GM12878 (cell line): Measurements from ENCODE around the gene CHKA. TPM values are rescaled to one million over a fixed set of nuclear protein-coding genes. Genes with fewer than 3 reads are reported as not detected.

Source experiments
- ATAC-seq: fragments of 200-7000 bp; cut with Tn5 transposase; 3 replicates; pipeline ENCODE4 v1.9.1; 2020; ENCODE audit warnings: mild to moderate bottlenecking, moderate library complexity
- BruUV-seq: library from RNA; stranded (reverse); fragments of 400-500 nt; replicated peaks from 2 replicates; lab custom pipeline; 2021; lab: Mats Ljungman, UMichigan
- CTCF ChIA-PET: fragments of 300-600 bp; sonication (Branson Sonifier 250); formaldehyde crosslinking; extraction: SDS; loops from one replicate; lab custom pipeline; 2021; ENCODE audit warnings: inconsistent platforms; lab: Yijun Ruan, JAX
- POLR2A ChIA-PET: fragments of 350-600 bp; formaldehyde crosslinking; extraction: SDS; loops from one replicate; lab custom pipeline; 2021; ENCODE audit warnings: inconsistent platforms; lab: Charles Lee
- RAD21 ChIA-PET: fragments of 300-600 bp; sonication (Branson Sonifier 250); formaldehyde crosslinking; loops from one replicate; lab custom pipeline; 2023; ENCODE audit warnings: antibody characterized with exemption; ENCODE audit not compliant: unreplicated experiment; lab: Charles Lee
- SMC1A ChIA-PET: fragments of 300-600 bp; sonication (Branson Sonifier 250); formaldehyde crosslinking; loops from one replicate; lab custom pipeline; 2023; ENCODE audit not compliant: unreplicated experiment, uncharacterized antibody; lab: Charles Lee
- DNase-seq: peaks from one replicate; pipeline ENCODE4 v3.0.0-alpha.2; 2011; ENCODE audit warnings: low read depth, low spot score
- FAIRE-seq: peaks from 3 replicates; lab custom pipeline; 2011; peaks lifted over from hg19 to GRCh38; lab: Jason Lieb, UNC
- H2AFZ ChIP-seq: 2 replicates; pipeline ENCODE4 v1.6.0; 2011; ENCODE audit warnings: low read depth, low read length, control low read depth; ENCODE audit not compliant: control insufficient read depth
- H3K27ac ChIP-seq: 2 replicates; pipeline ENCODE4 v1.5.1; 2011; ENCODE audit warnings: control low read depth; ENCODE audit not compliant: control insufficient read depth, insufficient read depth
- H3K27me3 ChIP-seq, 2 experiments: replicated peaks in 1 of 2; 2 replicates each; pipeline versions ENCODE4 v1.6.0 to v1.6.1; 2011; ENCODE audit warnings: low read length in 1 of 2; ENCODE audit not compliant: control insufficient read depth in 2 of 2, insufficient read depth in 2 of 2
- H3K36me3 ChIP-seq, 2 experiments: 2 replicates each; pipeline ENCODE4 v1.5.1; 2011; ENCODE audit warnings: low read length in 1 of 2; ENCODE audit not compliant: control insufficient read depth in 2 of 2, insufficient read depth in 2 of 2
- H3K4me1 ChIP-seq: 2 replicates; pipeline ENCODE4 v1.6.1; 2011; ENCODE audit warnings: mild to moderate bottlenecking, low read length, moderate library complexity, mixed read lengths; ENCODE audit not compliant: control insufficient read depth, insufficient read depth
- H3K4me2 ChIP-seq: 2 replicates; pipeline ENCODE4 v1.6.0; 2011; ENCODE audit warnings: control low read depth; ENCODE audit not compliant: control insufficient read depth, insufficient read depth
- H3K4me3 ChIP-seq: fragments of 200-600 bp; sonication (generic); 2 replicates; pipeline ENCODE4 v1.5.1; 2016
- H3K79me2 ChIP-seq: 2 replicates; pipeline ENCODE4 v1.6.0; 2011; ENCODE audit warnings: low read length; ENCODE audit not compliant: control insufficient read depth, insufficient read depth
- H3K9ac ChIP-seq: 2 replicates; pipeline ENCODE4 v1.8.0; 2011; ENCODE audit warnings: low read length, control low read depth, mixed read lengths; ENCODE audit not compliant: control insufficient read depth, insufficient read depth
- H3K9me3 ChIP-seq: replicated peaks from 3 replicates; pipeline ENCODE4 v1.5.1; 2011; ENCODE audit warnings: mild to moderate bottlenecking, low read length; ENCODE audit not compliant: control insufficient read depth, insufficient read depth
- H4K20me1 ChIP-seq: 2 replicates; pipeline ENCODE4 v1.6.0; 2011; ENCODE audit not compliant: control insufficient read depth, insufficient read depth
- BCL11A ChIP-seq: IDR thresholded peaks from 2 replicates; pipeline ENCODE4 v1.6.1; 2011; ENCODE audit warnings: low read depth, low read length
- BMI1 ChIP-seq: fragments of 450-650 bp; IDR thresholded peaks from 2 replicates; pipeline ENCODE4 v1.6.1; 2016; ENCODE audit warnings: mild to moderate bottlenecking, moderate library complexity, borderline replicate concordance
- CBX3 ChIP-seq: fragments of 200-600 bp; sonication (generic); IDR thresholded peaks from 2 replicates; pipeline ENCODE4 v1.6.1; 2016; ENCODE audit warnings: low read depth, borderline replicate concordance
- CUX1 ChIP-seq: IDR thresholded peaks from 2 replicates; pipeline ENCODE4 v1.6.1; 2012; ENCODE audit warnings: improper control_type of control experiment, low read depth, low read length; ENCODE audit not compliant: insufficient replicate concordance
- GABPA ChIP-seq: IDR thresholded peaks from 2 replicates; pipeline ENCODE4 v1.6.1; 2014; ENCODE audit warnings: antibody characterized with exemption, low read depth, mild to moderate bottlenecking, inconsistent platforms
- GATAD2B ChIP-seq: fragments of 450-650 bp; conservative IDR thresholded peaks from 2 replicates; pipeline ENCODE4 v1.6.1; 2017; ENCODE audit warnings: low read depth, mild to moderate bottlenecking, moderate library complexity
- RCOR1 ChIP-seq: conservative IDR thresholded peaks from 2 replicates; pipeline ENCODE4 v1.6.1; 2012; ENCODE audit warnings: low read depth, low read length, improper control_type of control experiment
- SKIL ChIP-seq: fragments of 450-650 bp; IDR thresholded peaks from 2 replicates; pipeline ENCODE4 v1.6.1; 2017; ENCODE audit warnings: mild to moderate bottlenecking, low read depth, inconsistent platforms; ENCODE audit not compliant: poor library complexity, severe bottlenecking
- SMARCA5 ChIP-seq: fragments of 450-650 bp; IDR thresholded peaks from 2 replicates; pipeline ENCODE4 v1.6.1; 2017; ENCODE audit warnings: mild to moderate bottlenecking
- TCF12 ChIP-seq: IDR thresholded peaks from 2 replicates; pipeline ENCODE4 v1.6.1; 2011; ENCODE audit warnings: low read depth, mild to moderate bottlenecking, low read length
- WGBS: methylation state at CpG from one replicate; pipeline ENCODE4 v1.1.6; 2016; ENCODE audit warnings: low lambda C conversion rate; ENCODE audit not compliant: insufficient replicate concordance, insufficient coverage; ENCODE audit errors: missing lambda C conversion rate; 5-methylcytosine and 5-hydroxymethylcytosine counted together
- in situ Hi-C: fragments of 300-500 bp; cut with MboI; formaldehyde crosslinking; loops from 9 replicates; pipeline ENCODE4 v1.14.3; 2018; ENCODE audit warnings: mixed read lengths
- intact Hi-C: fragments of 100-400 bp; cut with micrococcal nuclease; formaldehyde crosslinking; loops from one replicate; pipeline ENCODE4 v1.14.2; 2022; ENCODE audit not compliant: unreplicated experiment
- polyA plus RNA-seq, 11 experiments: library from polyadenylated mRNA; depleted of rRNA in 4 of 11; unstranded in 6 of 11; stranded (reverse) in 5 of 11; fragments of >200 nt; fragmentation: Nextera tagmentation in 4 of 11; fragmentation: Illumina TruSeq in 1 of 11; extraction: Ambion mirVana in 4 of 11; extraction: Trizol in 1 of 11; gene quantifications; 1 replicate in 1 of 11; 2 replicates in 10 of 11; pipeline versions ENCODE4 v1.2.1 to v1.2.3, GENCODE V29; 2011 to 2016; ENCODE audit warnings: inconsistent platforms in 2 of 11, missing spikeins in 2 of 11, low read depth in 1 of 11
- total RNA-seq, 4 experiments: library from RNA; depleted of rRNA in 3 of 4; stranded (reverse); fragments of >200 nt in 3 of 4; fragmentation: Illumina TruSeq in 1 of 4; extraction: Trizol in 1 of 4; gene quantifications; 2 replicates each; pipeline versions ENCODE4 v1.2.1 to v1.2.3, GENCODE V29; 2013 to 2021

The CHKA gene
- total and polyA plus RNA-seq, 10 of the 15 experiments (the other 5 are each of a cell fraction or from before 2014, with no cell fraction given): 5.2 to 29.2 (median 21.2) TPM

- no peak for TF ChIP-seq CUX1
- no peak for TF ChIP-seq RCOR1
- TF ChIP-seq GATAD2B: 0 out of 2 replicates have a peak, but pooled peaks have one; percentile 35
Observed at GRCh38 chr11:68142028-68142412, 20.8 kb upstream of the CHKA start (continued).

- ChIA-PET POLR2A (no interaction called here), SMC1A (no interaction called here), RAD21 (no interaction called here), CTCF (no interaction called here)
- Histone ChIP-seq H3K4me2 (no peak overlapping the region; the same call in 1 of the 2 replicates), H3K9ac (no peak overlapping the region), H3K27ac (no peak overlapping the region), H3K36me3 (no peaks in the 10 kb centered on the region), H4K20me1 (no peaks in the 10 kb centered on the region), H3K27me3 (no peaks in the 10 kb centered on the region), H3K79me2 (no peaks in the 10 kb centered on the region), H2AFZ (peak overlapping the region; percentile 57; the same call in 1 of the 2 replicates), H3K9me3 (no peaks in the 10 kb centered on the region), H3K4me1 (peaks cover 8% of the 10 kb centered on the region), H3K4me3 (no peak overlapping the region)
- intact Hi-C loops (no loop called here), in situ Hi-C loops (no loop called here)
- WGBS: 34% methylated on average over 8 of the region's 8 CpGs
- no peak for TF ChIP-seq BMI1
- TF ChIP-seq TCF12: no peak
- TF ChIP-seq GABPA: no peak
- no peak for TF ChIP-seq CBX3
- no peak for TF ChIP-seq BCL11A
- no peak for TF ChIP-seq SMARCA5
- TF ChIP-seq SKIL: no peak
- no TSS peak for BruUV-seq
- ATAC-seq (no peak; the same call in 2 of the 3 replicates), FAIRE-seq (no peak), DNase-seq (no peak)
Observed at GRCh38 chr11:68141246-68142027, 20.2 kb upstream of the CHKA start.
